Breast epithelium (tissue), 4 donors: ENCODE data around the gene GPX4. TPM values are rescaled to one million over a fixed set of nuclear protein-coding genes. Genes with fewer than 3 reads are reported as not detected.
A peak's percentile ranks its signal among the peaks of the same experiment; 100 is the strongest.

Source experiments
- DNase-seq, 2 donors: peaks; one replicate each; pipeline ENCODE4 v3.0.0-alpha.2; 2019; ENCODE audit warnings: low spot score in 2 of 2
- H3K27ac ChIP-seq, 2 donors: fragments of 200-600 bp; sonication (generic) in 1 of 2; one replicate each; pipeline ENCODE4 v1.5.1; 2016 to 2019; ENCODE audit warnings: mild to moderate bottlenecking in 1 of 2
- H3K27me3 ChIP-seq, 2 donors: fragments of 200-600 bp; sonication (generic) in 1 of 2; one replicate each; pipeline versions ENCODE4 v1.5.1 to v1.6.0; 2017 to 2019; ENCODE audit warnings: control low read depth in 1 of 2, mild to moderate bottlenecking in 1 of 2
- H3K36me3 ChIP-seq: fragments of 200-600 bp; one replicate; pipeline ENCODE4 v1.5.1; 2019
- H3K4me1 ChIP-seq, 2 donors: fragments of 200-600 bp; sonication (generic); one replicate each; pipeline ENCODE4 v1.5.1; 2016 to 2019; ENCODE audit warnings: control low read depth in 1 of 2
- H3K4me3 ChIP-seq, 3 donors: fragments of 200-600 bp; sonication (generic); 1 replicate in 2 of 3; 2 replicates in 1 of 3; pipeline ENCODE4 v1.5.1; 2016 to 2019; ENCODE audit warnings: mild to moderate bottlenecking in 3 of 3, moderate library complexity in 2 of 3
- H3K9me3 ChIP-seq, 2 donors: fragments of 200-600 bp; sonication (generic) in 1 of 2; one replicate each; pipeline ENCODE4 v1.5.1; 2016 to 2019; ENCODE audit warnings: control low read depth in 1 of 2
- CTCF ChIP-seq, 3 donors: fragments of 450-650 bp; IDR thresholded peaks; one replicate each; pipeline ENCODE4 v1.5.1; 2016 to 2017; ENCODE audit warnings: antibody characterized with exemption in 3 of 3, mild to moderate bottlenecking in 3 of 3, moderate library complexity in 3 of 3
- POLR2A ChIP-seq: fragments of 450-650 bp; IDR thresholded peaks from one replicate; pipeline ENCODE4 v1.6.1; 2016; ENCODE audit warnings: antibody characterized with exemption, mild to moderate bottlenecking, moderate library complexity
- POLR2AphosphoS5 ChIP-seq, 3 donors: sonication (generic); formaldehyde crosslinking; IDR thresholded peaks; one replicate each; pipeline ENCODE4 v1.6.1; 2017; ENCODE audit warnings: antibody characterized with exemption in 3 of 3
- intact Hi-C: fragments of 100-400 bp; cut with DNase I; formaldehyde crosslinking; loops from one replicate; pipeline ENCODE4 v1.15.1; 2023; ENCODE audit warnings: low total_unique reads
- total RNA-seq, 3 donors: library from RNA; depleted of rRNA; stranded (reverse); fragments of >200 nt; gene quantifications; one replicate each; pipeline ENCODE4 v1.1.0, GENCODE V29; 2016

GPX4 gene
- total RNA-seq, 3 donors from 2014 or later, result 357 to 1,796 (median 492) TPM

DNA sequence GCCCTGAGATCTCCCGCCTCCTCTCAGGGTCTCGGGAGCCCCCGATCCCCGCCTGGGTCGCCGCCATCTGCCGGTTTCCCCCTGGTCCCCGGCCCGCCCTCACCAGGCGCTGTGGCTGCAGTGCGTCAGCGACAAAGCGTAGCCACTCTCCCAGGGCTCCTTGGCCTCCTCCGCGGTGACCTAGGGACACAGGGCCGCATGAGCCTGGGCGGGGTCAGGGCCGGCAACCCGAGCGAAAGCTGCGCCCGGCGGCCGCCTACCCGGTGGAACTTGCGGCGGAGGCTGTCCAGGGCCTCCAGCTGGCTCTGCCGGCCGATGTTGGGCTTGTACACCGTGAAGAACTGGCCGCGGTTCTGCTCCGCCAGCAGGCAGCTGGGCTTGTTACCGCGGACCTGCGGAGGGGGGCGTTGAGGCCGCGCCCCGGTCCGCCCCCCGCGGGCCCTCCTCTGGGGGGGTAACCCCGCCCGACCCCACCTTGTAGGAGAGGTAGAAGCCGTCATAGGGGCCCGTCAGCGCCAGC is 5.3 kb downstream of the GPX4 start:
- TF ChIP-seq POLR2A, result no peak
- no peak for TF ChIP-seq CTCF (IDR thresholded peaks at IDR 0.05)
- TF ChIP-seq POLR2AphosphoS5 (IDR thresholded peaks at IDR 0.05), result no peak
- intact Hi-C loops, result no loop called here
- Histone ChIP-seq H3K36me3 (peaks cover 12% of the 10 kb centered on the region), H3K27ac (peak overlapping the region in 1 of 2 donors; percentile 55), H3K4me3 (no peak overlapping the region), H3K9me3 (no peaks in the 10 kb centered on the region), H3K27me3 (no peaks in the 10 kb centered on the region), H3K4me1 (peaks cover 21 to 28% of the 10 kb centered on the region in 2 donors)
- no peak for DNase-seq

- TF ChIP-seq POLR2A (no peak), POLR2AphosphoS5 (IDR thresholded peaks at IDR 0.05) (no peak), CTCF (IDR thresholded peaks at IDR 0.05) (no peak)
- Histone ChIP-seq H3K36me3 (peaks cover 12% of the 10 kb centered on the region), H3K4me1 (peaks cover 21 to 28% of the 10 kb centered on the region in 2 donors), H3K9me3 (no peaks in the 10 kb centered on the region), H3K27me3 (no peaks in the 10 kb centered on the region), H3K4me3 (no peak overlapping the region), H3K27ac (peak overlapping the region in 1 of 2 donors; percentile 92)
- no peak for DNase-seq
- intact Hi-C loops, result no loop called here
Observed at GRCh38 chr19:1109697-1110671, 6.2 kb downstream of the GPX4 start.

GRCh38 chr19:1110809-1111640 is 7.2 kb downstream of the GPX4 start:
- intact Hi-C loops, result no loop called here
- Histone ChIP-seq H3K9me3 (no peaks in the 10 kb centered on the region), H3K27me3 (no peaks in the 10 kb centered on the region), H3K4me3 (no peak overlapping the region), H3K4me1 (peaks cover 17 to 25% of the 10 kb centered on the region in 2 donors), H3K36me3 (peaks cover 12% of the 10 kb centered on the region), H3K27ac (peak overlapping the region; percentile 85 to 92)
- TF ChIP-seq POLR2AphosphoS5 (IDR thresholded peaks at IDR 0.05), result no peak
- no peak for TF ChIP-seq CTCF (IDR thresholded peaks at IDR 0.05)
- TF ChIP-seq POLR2A, result no peak
- DNase-seq, result no peak

- Histone ChIP-seq H3K27ac (peak overlapping the region; percentile 85 to 92), H3K27me3 (no peaks in the 10 kb centered on the region), H3K9me3 (no peaks in the 10 kb centered on the region), H3K4me1 (peaks cover 17 to 24% of the 10 kb centered on the region in 2 donors), H3K36me3 (peaks cover 12% of the 10 kb centered on the region), H3K4me3 (no peak overlapping the region)
- intact Hi-C loops, result no loop called here
- no peak for TF ChIP-seq CTCF (IDR thresholded peaks at IDR 0.05)
- TF ChIP-seq POLR2AphosphoS5 (IDR thresholded peaks at IDR 0.05), result peak in 1 of 3 donors; percentile 9
- no peak for TF ChIP-seq POLR2A
- no peak for DNase-seq
Observed at GRCh38 chr19:1111641-1112267, 8.0 kb downstream of the GPX4 start.
